ENCODE results near the gene ZDHHC5.
A peak's percentile ranks its signal among the peaks of the same experiment; 100 is the strongest.

The ZDHHC5 gene

GRCh38 chr11:57626895-57627294 lies 41.0 kb upstream of the ZDHHC5 start:
- H3K4me3 ChIP-seq, result no peak overlapping the region
- no peak overlapping the region for H3K27ac ChIP-seq
- DNase-seq (ENCODE audit: low spot score), result no peak
- TF ChIP-seq CTCF (IDR thresholded peaks at IDR 0.05), result no peak

- TF ChIP-seq CTCF (IDR thresholded peaks at IDR 0.05), result no peak
- H3K4me3 ChIP-seq, result no peak overlapping the region
- DNase-seq (ENCODE audit: low spot score), result no peak
- no peak overlapping the region for H3K27ac ChIP-seq
These were observed 37.7 kb upstream of the ZDHHC5 start for GRCh38 chr11:57630171-57630570.

- H3K4me3 ChIP-seq, result no peak overlapping the region
- no peak for DNase-seq (ENCODE audit: low spot score)
- no peak overlapping the region for H3K27ac ChIP-seq
- no peak for TF ChIP-seq CTCF (IDR thresholded peaks at IDR 0.05)
These were observed 35.8 kb upstream of the ZDHHC5 start for GRCh38 chr11:57632116-57632515.

- TF ChIP-seq CTCF (IDR thresholded peaks at IDR 0.05), result no peak
These were observed 34.4 kb upstream of the ZDHHC5 start for GRCh38 chr11:57633394-57634070.

GRCh38 chr11:57634311-57634710 lies 33.6 kb upstream of the ZDHHC5 start:
- TF ChIP-seq CTCF (IDR thresholded peaks at IDR 0.05), result no peak
- Histone ChIP-seq H3K4me3 (no peak overlapping the region), H3K27ac (no peak overlapping the region)
- DNase-seq (ENCODE audit: low spot score), result no peak

More at GRCh38 chr11:57633394-57634070, 34.4 kb upstream of the ZDHHC5 start:
- Histone ChIP-seq H3K4me3 (no peak overlapping the region), H3K27ac (no peak overlapping the region)
- no peak for DNase-seq (ENCODE audit: low spot score)

- no peak for TF ChIP-seq CTCF (IDR thresholded peaks at IDR 0.05)
- no peak overlapping the region for H3K27ac ChIP-seq
- H3K4me3 ChIP-seq, result no peak overlapping the region
- DNase-seq (ENCODE audit: low spot score), result no peak
These were observed 32.7 kb upstream of the ZDHHC5 start for GRCh38 chr11:57635246-57635645.

GRCh38 chr11:57637626-57638004 lies 30.3 kb upstream of the ZDHHC5 start:
- no peak for DNase-seq (ENCODE audit: low spot score)
- peak overlapping the region; percentile 97 for H3K4me3 ChIP-seq
- TF ChIP-seq CTCF (IDR thresholded peaks at IDR 0.05), result no peak
- peak overlapping the region in 1 of 2 donors; percentile 94 for H3K27ac ChIP-seq
